Measurements from ENCODE around the gene SAP30. TPM values are rescaled to one million over a fixed set of nuclear protein-coding genes. Genes with fewer than 3 reads are reported as not detected.

Gene SAP30
- total RNA-seq, 1 experiment from 2014 or later: 9.8 TPM

GRCh38 chr4:173405840-173406606 lies 35.3 kb downstream of the SAP30 start:
- intact Hi-C loops (cut with micrococcal nuclease; ENCODE audit: unreplicated experiment): no loop called here
- no peaks in the 10 kb centered on the region for H3K27me3 Mint-ChIP-seq (ENCODE audit: insufficient read depth, unreplicated experiment)
- H3K4me1 Mint-ChIP-seq (ENCODE audit: low read depth, unreplicated experiment): no peaks in the 10 kb centered on the region
- no peaks in the 10 kb centered on the region for H3K9me3 Mint-ChIP-seq (ENCODE audit: unreplicated experiment)
- DNase-seq: no peak
- H3K27ac Mint-ChIP-seq (ENCODE audit: unreplicated experiment): no peak overlapping the region
- H3K4me1 ChIP-seq: peaks cover 5% of the 10 kb centered on the region; the same call in 1 of the 2 replicates
- no TSS peak for BruUV-seq (replicated peaks)
- H3K4me3 Mint-ChIP-seq (ENCODE audit: unreplicated experiment): no peak overlapping the region
- no peaks in the 10 kb centered on the region for H3K9me3 ChIP-seq
- H3K4me3 ChIP-seq (ENCODE audit: low read depth, low read length): no peak overlapping the region
- ChIA-PET POLR2A (no interaction called here), CTCF (no interaction called here)
- no peaks in the 10 kb centered on the region for H3K36me3 Mint-ChIP-seq (ENCODE audit: insufficient read depth, unreplicated experiment)
- no peaks in the 10 kb centered on the region for H3K36me3 ChIP-seq (ENCODE audit: control insufficient read depth, insufficient read depth, low read length)
- no peaks in the 10 kb centered on the region for H3K27me3 ChIP-seq (replicated peaks; ENCODE audit: control insufficient read depth, insufficient read depth, low read length)
- no peak for TF ChIP-seq CTCF (IDR thresholded peaks at IDR 0.05; ENCODE audit: insufficient read depth in 1 of 2, low read depth in 1 of 2, low read length in 1 of 2, severe bottlenecking in 1 of 2, unreplicated experiment in 1 of 2)

- no peaks in the 10 kb centered on the region for H3K4me1 Mint-ChIP-seq (ENCODE audit: low read depth, unreplicated experiment)
- CTCF ChIA-PET: no interaction called here
- no peaks in the 10 kb centered on the region for H3K27me3 Mint-ChIP-seq (ENCODE audit: insufficient read depth, unreplicated experiment)
- no peak for DNase-seq
- POLR2A ChIA-PET: interaction anchor here (1.0 kb wide), 1 partner anchor 76 kb away, joined by 3 read pairs; the partner anchor contains the start of gene HMGB2
- no peaks in the 10 kb centered on the region for H3K36me3 Mint-ChIP-seq (ENCODE audit: insufficient read depth, unreplicated experiment)
- no peak overlapping the region for H3K4me3 ChIP-seq (ENCODE audit: low read depth, low read length)
- H3K9me3 ChIP-seq: no peaks in the 10 kb centered on the region
- H3K27me3 ChIP-seq (replicated peaks; ENCODE audit: control insufficient read depth, insufficient read depth, low read length): no peaks in the 10 kb centered on the region
- no peaks in the 10 kb centered on the region for H3K4me1 ChIP-seq
- no peak for TF ChIP-seq CTCF (IDR thresholded peaks at IDR 0.05; ENCODE audit: insufficient read depth in 1 of 2, low read depth in 1 of 2, low read length in 1 of 2, severe bottlenecking in 1 of 2, unreplicated experiment in 1 of 2)
- no TSS peak for BruUV-seq (replicated peaks)
- H3K9me3 Mint-ChIP-seq (ENCODE audit: unreplicated experiment): no peaks in the 10 kb centered on the region
- no peaks in the 10 kb centered on the region for H3K36me3 ChIP-seq (ENCODE audit: control insufficient read depth, insufficient read depth, low read length)
- intact Hi-C loops (cut with micrococcal nuclease; ENCODE audit: unreplicated experiment): no loop called here
- H3K4me3 Mint-ChIP-seq (ENCODE audit: unreplicated experiment): no peak overlapping the region
- H3K27ac Mint-ChIP-seq (ENCODE audit: unreplicated experiment): no peak overlapping the region
Observed at GRCh38 chr4:173410079-173410478, 39.3 kb downstream of the SAP30 start.

GRCh38 chr4:173411106-173411693 lies 40.4 kb downstream of the SAP30 start:
- no peak overlapping the region for H3K4me3 ChIP-seq (ENCODE audit: low read depth, low read length)
- Mint-ChIP-seq H3K36me3 (ENCODE audit: insufficient read depth, unreplicated experiment) (no peaks in the 10 kb centered on the region), H3K27me3 (ENCODE audit: insufficient read depth, unreplicated experiment) (no peaks in the 10 kb centered on the region), H3K4me3 (ENCODE audit: unreplicated experiment) (no peak overlapping the region), H3K4me1 (ENCODE audit: low read depth, unreplicated experiment) (no peaks in the 10 kb centered on the region), H3K27ac (ENCODE audit: unreplicated experiment) (no peak overlapping the region), H3K9me3 (ENCODE audit: unreplicated experiment) (no peaks in the 10 kb centered on the region)
- no peak for DNase-seq
- intact Hi-C loops (cut with micrococcal nuclease; ENCODE audit: unreplicated experiment): no loop called here
- no TSS peak for BruUV-seq (replicated peaks)
- ChIA-PET POLR2A (no interaction called here), CTCF (no interaction called here)
- no peaks in the 10 kb centered on the region for H3K4me1 ChIP-seq
- TF ChIP-seq CTCF (IDR thresholded peaks at IDR 0.05; ENCODE audit: insufficient read depth in 1 of 2, low read depth in 1 of 2, low read length in 1 of 2, severe bottlenecking in 1 of 2, unreplicated experiment in 1 of 2): no peak
- H3K27me3 ChIP-seq (replicated peaks; ENCODE audit: control insufficient read depth, insufficient read depth, low read length): no peaks in the 10 kb centered on the region
- H3K36me3 ChIP-seq (ENCODE audit: control insufficient read depth, insufficient read depth, low read length): no peaks in the 10 kb centered on the region
- H3K9me3 ChIP-seq: no peaks in the 10 kb centered on the region
